ENCODE measurements around the gene UBR3. TPM values are rescaled to one million over a fixed set of nuclear protein-coding genes. Genes with fewer than 3 reads are reported as not detected.

UBR3 gene
- total RNA-seq, 1 experiment from 2014 or later: 30.0 TPM

- Mint-ChIP-seq H3K27ac (ENCODE audit: low read depth, unreplicated experiment) (peak overlapping the region; percentile 89), H3K36me3 (ENCODE audit: insufficient read depth, unreplicated experiment) (peaks cover 50% of the 10 kb centered on the region), H3K27me3 (ENCODE audit: insufficient read depth, unreplicated experiment) (no peaks in the 10 kb centered on the region), H3K4me1 (ENCODE audit: insufficient read depth, unreplicated experiment) (peaks cover 36% of the 10 kb centered on the region), H3K4me3 (ENCODE audit: unreplicated experiment) (peak overlapping the region; percentile 81), H3K9me3 (ENCODE audit: unreplicated experiment) (no peaks in the 10 kb centered on the region)
- no peak for DNase-seq (ENCODE audit: unreplicated experiment)
- no peak for TF ChIP-seq CTCF (IDR thresholded peaks at IDR 0.05; ENCODE audit: unreplicated experiment)
- intact Hi-C loops (cut with micrococcal nuclease): no loop called here
- ChIA-PET POLR2A (interaction anchor here (0.6 to 1.9 kb wide), 6 partner anchors 15 to 239 kb away, joined by 3 to 7 read pairs (median 4); partner anchors contain the start of gene PPIG), CTCF (interaction anchor here (0.6 to 1.8 kb wide), 4 partner anchors 17 to 109 kb away, joined by 4 to 6 read pairs (median 4); no protein-coding TSS in a partner anchor)
- BruUV-seq (replicated peaks): no TSS peak
Observed at GRCh38 chr2:169822785-169823392, 4.4 kb upstream of the UBR3 start.

GRCh38 chr2:169823996-169824372 is 3.3 kb upstream of the UBR3 start:
- ChIA-PET POLR2A (interaction anchor here (0.6 to 1.9 kb wide), 22 partner anchors 8 to 240 kb away, joined by 3 to 22 read pairs (median 4); partner anchors contain the start of genes PPIG and SSB), CTCF (interaction anchor here (0.6 to 2.4 kb wide), 17 partner anchors 9 to 343 kb away, joined by 3 to 9 read pairs (median 4); no protein-coding TSS in a partner anchor)
- Mint-ChIP-seq H3K36me3 (ENCODE audit: insufficient read depth, unreplicated experiment) (peaks cover 41% of the 10 kb centered on the region), H3K4me3 (ENCODE audit: unreplicated experiment) (peak overlapping the region; percentile 81), H3K27me3 (ENCODE audit: insufficient read depth, unreplicated experiment) (no peaks in the 10 kb centered on the region), H3K9me3 (ENCODE audit: unreplicated experiment) (no peaks in the 10 kb centered on the region), H3K4me1 (ENCODE audit: insufficient read depth, unreplicated experiment) (peaks cover 36% of the 10 kb centered on the region), H3K27ac (ENCODE audit: low read depth, unreplicated experiment) (peak overlapping the region; percentile 89)
- TF ChIP-seq CTCF (IDR thresholded peaks at IDR 0.05; ENCODE audit: unreplicated experiment): no peak
- intact Hi-C loops (cut with micrococcal nuclease): loop anchor here (1.0 kb wide), 2 partner anchors 53 to 104 kb away; no protein-coding TSS in a partner anchor
- no peak for DNase-seq (ENCODE audit: unreplicated experiment)
- BruUV-seq (replicated peaks): no TSS peak

- POLR2A ChIA-PET: interaction anchor here (0.6 to 1.8 kb wide), 26 partner anchors 9 to 252 kb away, joined by 3 to 22 read pairs (median 4); partner anchors contain the start of gene SSB
- H3K4me1 Mint-ChIP-seq (ENCODE audit: insufficient read depth, unreplicated experiment): peaks cover 38% of the 10 kb centered on the region
- peak; percentile 83 for DNase-seq (ENCODE audit: unreplicated experiment)
- H3K27ac Mint-ChIP-seq (ENCODE audit: low read depth, unreplicated experiment): peak within 1 kb of the TSS; percentile 89
- H3K36me3 Mint-ChIP-seq (ENCODE audit: insufficient read depth, unreplicated experiment): peaks cover 34% of the 10 kb centered on the region
- intact Hi-C loops (cut with micrococcal nuclease): loop anchor here (1.0 kb wide), 2 partner anchors 53 to 104 kb away; no protein-coding TSS in a partner anchor
- BruUV-seq (replicated peaks): TSS peak; percentile 51
- no peaks in the 10 kb centered on the region for H3K9me3 Mint-ChIP-seq (ENCODE audit: unreplicated experiment)
- TF ChIP-seq CTCF (IDR thresholded peaks at IDR 0.05; ENCODE audit: unreplicated experiment): peak; percentile 99
- H3K4me3 Mint-ChIP-seq (ENCODE audit: unreplicated experiment): peak within 1 kb of the TSS; percentile 81
- CTCF ChIA-PET: interaction anchor here (0.6 to 2.4 kb wide), 21 partner anchors 9 to 1219 kb away, joined by 3 to 9 read pairs (median 4); no protein-coding TSS in a partner anchor
- H3K27me3 Mint-ChIP-seq (ENCODE audit: insufficient read depth, unreplicated experiment): no peaks in the 10 kb centered on the region
Observed at GRCh38 chr2:169824373-169825333, 2.6 kb upstream of the UBR3 start, which contains the start of gene METTL5. Gene METTL5, minus strand, starts transcription at chr2:169824905. Its CDS starts 308 bp downstream, at chr2:169824597.

All from MCF 10A (cell line).